Measurements from ENCODE around the gene CTSL. TPM values are rescaled to one million over a fixed set of nuclear protein-coding genes. Genes with fewer than 3 reads are reported as not detected.

CTSL gene
- total and polyA plus RNA-seq, 4 donors, result 156 to 210 (median 180) TPM

DNA sequence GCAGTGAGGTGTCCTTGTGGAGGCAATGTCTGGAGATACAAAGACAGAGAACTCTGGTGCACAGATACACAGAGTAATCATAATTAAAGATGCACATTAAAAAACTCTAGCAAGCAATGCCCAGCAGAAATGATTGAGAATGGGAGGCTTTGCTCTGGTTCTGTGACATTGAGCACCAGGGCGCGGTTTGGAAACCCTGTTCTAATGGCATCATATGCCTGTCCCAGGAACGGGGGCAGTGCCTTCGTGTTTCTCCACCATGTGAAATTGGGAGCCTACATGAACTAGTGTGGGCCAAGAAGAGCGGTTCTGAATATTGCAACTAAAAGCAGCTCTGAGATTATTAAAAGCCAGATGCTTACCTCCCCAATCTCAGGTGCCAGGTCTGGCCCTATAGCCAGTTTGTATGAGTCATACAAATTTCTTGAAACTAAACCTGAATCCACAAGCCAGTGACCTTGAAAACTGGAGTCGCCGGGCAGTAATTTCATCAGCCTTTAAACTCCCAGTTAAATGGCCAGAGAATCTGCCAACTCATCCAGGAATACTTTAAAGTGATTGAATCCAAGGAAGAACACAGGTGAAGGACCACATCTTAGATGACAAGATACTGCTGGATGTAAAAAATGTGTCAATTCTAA is 22.2 kb upstream of the CTSL start:
- Histone ChIP-seq H3K36me3 (ENCODE audit: control insufficient read depth in 4 of 4, insufficient read depth in 3 of 4, low read depth in 1 of 4, low read length in 3 of 4) (peaks cover 1 to 65% (median 47%) of the 10 kb centered on the region in 4 donors), H3K9me3 (ENCODE audit: control insufficient read depth in 4 of 4, low read length in 3 of 4) (no peaks in the 10 kb centered on the region), H3K4me1 (ENCODE audit: control insufficient read depth in 4 of 4, insufficient read depth in 4 of 4, low read length in 3 of 4) (no peaks in the 10 kb centered on the region), H3K27me3 (ENCODE audit: control insufficient read depth in 4 of 4, insufficient read depth in 4 of 4, low read length in 3 of 4) (no peaks in the 10 kb centered on the region), H3K27ac (ENCODE audit: low read depth in 1 of 2, low read length in 2 of 2) (peak overlapping the region; percentile 0 to 23), H3K4me3 (ENCODE audit: low read depth in 1 of 3, low read length in 3 of 3) (no peak overlapping the region), H3K9ac (ENCODE audit: low read depth in 1 of 2, low read length in 2 of 2) (no peak overlapping the region)
- no peak for DNase-seq (ENCODE audit: low spot score)
- TF ChIP-seq RXRA (IDR thresholded peaks at IDR 0.05), result peak in 1 of 2 donors; percentile 31
- peak; percentile 74 to 83 for TF ChIP-seq JUND (IDR thresholded peaks at IDR 0.05)
- peak in 1 of 2 donors; percentile 42 for TF ChIP-seq HNF4A (conservative IDR thresholded peaks at IDR 0.05)
- TF ChIP-seq, protein P1, sequence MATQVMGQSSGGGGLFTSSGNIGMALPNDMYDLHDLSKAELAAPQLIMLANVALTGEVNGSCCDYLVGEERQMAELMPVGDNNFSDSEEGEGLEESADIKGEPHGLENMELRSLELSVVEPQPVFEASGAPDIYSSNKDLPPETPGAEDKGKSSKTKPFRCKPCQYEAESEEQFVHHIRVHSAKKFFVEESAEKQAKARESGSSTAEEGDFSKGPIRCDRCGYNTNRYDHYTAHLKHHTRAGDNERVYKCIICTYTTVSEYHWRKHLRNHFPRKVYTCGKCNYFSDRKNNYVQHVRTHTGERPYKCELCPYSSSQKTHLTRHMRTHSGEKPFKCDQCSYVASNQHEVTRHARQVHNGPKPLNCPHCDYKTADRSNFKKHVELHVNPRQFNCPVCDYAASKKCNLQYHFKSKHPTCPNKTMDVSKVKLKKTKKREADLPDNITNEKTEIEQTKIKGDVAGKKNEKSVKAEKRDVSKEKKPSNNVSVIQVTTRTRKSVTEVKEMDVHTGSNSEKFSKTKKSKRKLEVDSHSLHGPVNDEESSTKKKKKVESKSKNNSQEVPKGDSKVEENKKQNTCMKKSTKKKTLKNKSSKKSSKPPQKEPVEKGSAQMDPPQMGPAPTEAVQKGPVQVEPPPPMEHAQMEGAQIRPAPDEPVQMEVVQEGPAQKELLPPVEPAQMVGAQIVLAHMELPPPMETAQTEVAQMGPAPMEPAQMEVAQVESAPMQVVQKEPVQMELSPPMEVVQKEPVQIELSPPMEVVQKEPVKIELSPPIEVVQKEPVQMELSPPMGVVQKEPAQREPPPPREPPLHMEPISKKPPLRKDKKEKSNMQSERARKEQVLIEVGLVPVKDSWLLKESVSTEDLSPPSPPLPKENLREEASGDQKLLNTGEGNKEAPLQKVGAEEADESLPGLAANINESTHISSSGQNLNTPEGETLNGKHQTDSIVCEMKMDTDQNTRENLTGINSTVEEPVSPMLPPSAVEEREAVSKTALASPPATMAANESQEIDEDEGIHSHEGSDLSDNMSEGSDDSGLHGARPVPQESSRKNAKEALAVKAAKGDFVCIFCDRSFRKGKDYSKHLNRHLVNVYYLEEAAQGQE (IDR thresholded peaks at IDR 0.05), result no peak
- WGBS, result 83% methylated on average over 7 of the region's 7 CpGs

GRCh38 chr9:87704342-87704741 is 21.6 kb upstream of the CTSL start:
- H3K36me3 ChIP-seq (ENCODE audit: control insufficient read depth in 4 of 4, insufficient read depth in 3 of 4, low read depth in 1 of 4, low read length in 3 of 4), result peaks cover 1 to 63% (median 48%) of the 10 kb centered on the region in 4 donors
- no peaks in the 10 kb centered on the region for H3K27me3 ChIP-seq (ENCODE audit: control insufficient read depth in 4 of 4, insufficient read depth in 4 of 4, low read length in 3 of 4)
- H3K4me1 ChIP-seq (ENCODE audit: control insufficient read depth in 4 of 4, insufficient read depth in 4 of 4, low read length in 3 of 4), result no peaks in the 10 kb centered on the region
- WGBS, result 79% methylated on average over 6 of the region's 6 CpGs
- no peak for DNase-seq (ENCODE audit: low spot score)
- H3K9ac ChIP-seq (ENCODE audit: low read depth in 1 of 2, low read length in 2 of 2), result no peak overlapping the region
- no peak for TF ChIP-seq RAD21 (IDR thresholded peaks at IDR 0.05)
- no peak for TF ChIP-seq EGR1 (IDR thresholded peaks at IDR 0.05; ENCODE audit: low read depth in 2 of 2)
- TF ChIP-seq, protein P2, sequence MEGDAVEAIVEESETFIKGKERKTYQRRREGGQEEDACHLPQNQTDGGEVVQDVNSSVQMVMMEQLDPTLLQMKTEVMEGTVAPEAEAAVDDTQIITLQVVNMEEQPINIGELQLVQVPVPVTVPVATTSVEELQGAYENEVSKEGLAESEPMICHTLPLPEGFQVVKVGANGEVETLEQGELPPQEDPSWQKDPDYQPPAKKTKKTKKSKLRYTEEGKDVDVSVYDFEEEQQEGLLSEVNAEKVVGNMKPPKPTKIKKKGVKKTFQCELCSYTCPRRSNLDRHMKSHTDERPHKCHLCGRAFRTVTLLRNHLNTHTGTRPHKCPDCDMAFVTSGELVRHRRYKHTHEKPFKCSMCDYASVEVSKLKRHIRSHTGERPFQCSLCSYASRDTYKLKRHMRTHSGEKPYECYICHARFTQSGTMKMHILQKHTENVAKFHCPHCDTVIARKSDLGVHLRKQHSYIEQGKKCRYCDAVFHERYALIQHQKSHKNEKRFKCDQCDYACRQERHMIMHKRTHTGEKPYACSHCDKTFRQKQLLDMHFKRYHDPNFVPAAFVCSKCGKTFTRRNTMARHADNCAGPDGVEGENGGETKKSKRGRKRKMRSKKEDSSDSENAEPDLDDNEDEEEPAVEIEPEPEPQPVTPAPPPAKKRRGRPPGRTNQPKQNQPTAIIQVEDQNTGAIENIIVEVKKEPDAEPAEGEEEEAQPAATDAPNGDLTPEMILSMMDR (IDR thresholded peaks at IDR 0.05; ENCODE audit: low read depth, low read length, missing input control), result no peak
- TF ChIP-seq, protein P3, sequence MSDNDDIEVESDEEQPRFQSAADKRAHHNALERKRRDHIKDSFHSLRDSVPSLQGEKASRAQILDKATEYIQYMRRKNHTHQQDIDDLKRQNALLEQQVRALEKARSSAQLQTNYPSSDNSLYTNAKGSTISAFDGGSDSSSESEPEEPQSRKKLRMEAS (IDR thresholded peaks at IDR 0.05), result no peak
- TF ChIP-seq TAF1 (conservative IDR thresholded peaks at IDR 0.05), result no peak
- no peak for TF ChIP-seq NR2F2 (IDR thresholded peaks at IDR 0.05)
- no peak for TF ChIP-seq FOXA1 (IDR thresholded peaks at IDR 0.05)
- TF ChIP-seq, protein P1 (IDR thresholded peaks at IDR 0.05), result no peak
- no peak for TF ChIP-seq JUND (IDR thresholded peaks at IDR 0.05)
- TF ChIP-seq SP1 (IDR thresholded peaks at IDR 0.05), result no peak
- no peaks in the 10 kb centered on the region for H3K9me3 ChIP-seq (ENCODE audit: control insufficient read depth in 4 of 4, low read length in 3 of 4)
- H3K4me3 ChIP-seq (ENCODE audit: low read depth in 1 of 3, low read length in 3 of 3), result no peak overlapping the region
- H3K27ac ChIP-seq (ENCODE audit: low read depth in 1 of 2, low read length in 2 of 2), result peak overlapping the region; percentile 23 to 26

All from liver (tissue), 9 donors.